AG04449 (cell line): Measurements from ENCODE around the gene RNF4.
"Not testable (repeated sequence)": the region's sequence is repeated elsewhere in the genome, so short reads cannot be mapped to it uniquely, and the experiment has no call there.

Experiments used
- CTCF ChIA-PET: fragments of 350-600 bp; formaldehyde crosslinking; extraction: SDS; loops from one replicate; lab custom pipeline; 2021; ENCODE audit warnings: antibody characterized with exemption; lab: Yijun Ruan, JAX
- POLR2A ChIA-PET: fragments of 400-600, 350-600 bp; formaldehyde crosslinking; extraction: SDS; loops from one replicate; lab custom pipeline; 2020; ENCODE audit warnings: antibody characterized with exemption, inconsistent platforms; lab: Yijun Ruan, JAX
- DNase-seq: peaks from one replicate; pipeline ENCODE4 v3.0.0-alpha.2; 2010; ENCODE audit warnings: low read depth, low spot score
- H3K4me3 ChIP-seq: 2 replicates; pipeline ENCODE4 v1.5.1; 2011; ENCODE audit warnings: low read depth, mild to moderate bottlenecking, control low read depth, low read length
- TF ChIP-seq, protein P1 (sequence below): IDR thresholded peaks from one replicate; pipeline ENCODE4 v1.5.1; 2011; ENCODE audit warnings: mild to moderate bottlenecking, moderate library complexity, low read length, control low read depth, inconsistent platforms; ENCODE audit not compliant: insufficient read depth; ENCODE audit errors: missing control alignments

Gene RNF4

DNA sequence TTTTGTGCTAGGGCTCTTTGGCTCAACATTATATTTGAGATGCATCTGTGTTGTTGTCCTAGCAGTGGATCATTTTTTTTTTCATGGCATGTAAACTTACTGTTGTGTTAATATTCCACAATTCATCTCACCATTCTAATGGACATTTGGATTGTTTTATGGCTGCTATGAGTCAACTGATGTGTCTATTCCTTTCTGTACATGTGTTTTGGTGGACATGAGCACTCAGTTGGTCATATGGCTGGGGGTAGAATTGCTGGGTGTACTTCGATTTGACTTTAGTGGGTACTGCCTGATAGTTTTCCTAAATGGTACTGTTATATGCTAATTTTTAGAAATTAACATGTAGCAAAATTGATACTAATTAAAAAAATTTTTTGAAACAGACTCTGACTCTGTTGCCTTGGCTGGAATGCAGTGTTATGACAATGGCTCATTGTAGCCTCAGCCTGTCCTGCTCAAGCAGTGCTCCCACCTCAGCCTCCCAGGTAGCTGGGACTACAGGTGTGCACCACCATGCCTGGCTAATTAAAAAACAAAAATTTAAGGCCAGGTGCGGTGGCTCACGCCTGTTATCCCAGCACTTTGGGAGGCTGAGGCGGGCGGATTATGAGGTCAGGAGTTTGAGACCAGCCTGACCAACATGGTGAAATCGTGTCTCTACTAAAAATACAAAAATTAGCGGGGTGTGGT lies 76.6 kb downstream of the RNF4 start:
- DNase-seq: no peak
- CTCF ChIA-PET: interaction anchor here (0.8 kb wide), 1 partner anchor 8 kb away, joined by 4 read pairs; no protein-coding TSS in a partner anchor
- H3K4me3 ChIP-seq: no peak overlapping the region
- TF ChIP-seq, protein P1, sequence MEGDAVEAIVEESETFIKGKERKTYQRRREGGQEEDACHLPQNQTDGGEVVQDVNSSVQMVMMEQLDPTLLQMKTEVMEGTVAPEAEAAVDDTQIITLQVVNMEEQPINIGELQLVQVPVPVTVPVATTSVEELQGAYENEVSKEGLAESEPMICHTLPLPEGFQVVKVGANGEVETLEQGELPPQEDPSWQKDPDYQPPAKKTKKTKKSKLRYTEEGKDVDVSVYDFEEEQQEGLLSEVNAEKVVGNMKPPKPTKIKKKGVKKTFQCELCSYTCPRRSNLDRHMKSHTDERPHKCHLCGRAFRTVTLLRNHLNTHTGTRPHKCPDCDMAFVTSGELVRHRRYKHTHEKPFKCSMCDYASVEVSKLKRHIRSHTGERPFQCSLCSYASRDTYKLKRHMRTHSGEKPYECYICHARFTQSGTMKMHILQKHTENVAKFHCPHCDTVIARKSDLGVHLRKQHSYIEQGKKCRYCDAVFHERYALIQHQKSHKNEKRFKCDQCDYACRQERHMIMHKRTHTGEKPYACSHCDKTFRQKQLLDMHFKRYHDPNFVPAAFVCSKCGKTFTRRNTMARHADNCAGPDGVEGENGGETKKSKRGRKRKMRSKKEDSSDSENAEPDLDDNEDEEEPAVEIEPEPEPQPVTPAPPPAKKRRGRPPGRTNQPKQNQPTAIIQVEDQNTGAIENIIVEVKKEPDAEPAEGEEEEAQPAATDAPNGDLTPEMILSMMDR: no peak
- POLR2A ChIA-PET: no interaction called here

DNA sequence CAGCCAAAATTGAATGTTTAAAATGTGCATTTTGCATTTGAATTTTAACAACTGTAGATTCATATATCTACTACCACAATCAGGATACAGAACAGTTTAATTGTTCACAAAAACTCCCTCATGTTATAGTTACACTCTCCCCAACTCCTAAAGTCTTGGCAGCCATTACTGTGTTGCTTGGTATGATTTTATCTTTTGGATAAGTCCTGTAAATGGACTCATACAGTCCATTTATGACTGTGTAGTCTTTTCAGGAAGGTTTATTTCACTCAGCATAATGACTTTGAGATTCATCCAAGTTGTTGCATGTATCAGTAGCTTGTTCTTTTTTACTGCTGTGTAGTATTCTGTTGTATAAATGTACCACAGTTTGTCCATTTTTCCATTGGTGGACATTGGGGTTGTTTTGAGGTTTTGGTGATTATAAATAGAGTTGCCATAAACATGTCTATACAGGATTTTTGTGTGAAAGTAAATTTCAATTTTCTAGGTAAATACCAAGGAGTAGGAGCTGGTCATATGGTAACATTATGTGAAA lies 77.4 kb downstream of the RNF4 start:
- CTCF ChIA-PET: interaction anchor here (0.8 kb wide), 1 partner anchor 9 kb away, joined by 4 read pairs; no protein-coding TSS in a partner anchor
- POLR2A ChIA-PET: no interaction called here
- H3K4me3 ChIP-seq: no peak overlapping the region
- no peak for DNase-seq
- TF ChIP-seq, protein P1: no peak

DNA sequence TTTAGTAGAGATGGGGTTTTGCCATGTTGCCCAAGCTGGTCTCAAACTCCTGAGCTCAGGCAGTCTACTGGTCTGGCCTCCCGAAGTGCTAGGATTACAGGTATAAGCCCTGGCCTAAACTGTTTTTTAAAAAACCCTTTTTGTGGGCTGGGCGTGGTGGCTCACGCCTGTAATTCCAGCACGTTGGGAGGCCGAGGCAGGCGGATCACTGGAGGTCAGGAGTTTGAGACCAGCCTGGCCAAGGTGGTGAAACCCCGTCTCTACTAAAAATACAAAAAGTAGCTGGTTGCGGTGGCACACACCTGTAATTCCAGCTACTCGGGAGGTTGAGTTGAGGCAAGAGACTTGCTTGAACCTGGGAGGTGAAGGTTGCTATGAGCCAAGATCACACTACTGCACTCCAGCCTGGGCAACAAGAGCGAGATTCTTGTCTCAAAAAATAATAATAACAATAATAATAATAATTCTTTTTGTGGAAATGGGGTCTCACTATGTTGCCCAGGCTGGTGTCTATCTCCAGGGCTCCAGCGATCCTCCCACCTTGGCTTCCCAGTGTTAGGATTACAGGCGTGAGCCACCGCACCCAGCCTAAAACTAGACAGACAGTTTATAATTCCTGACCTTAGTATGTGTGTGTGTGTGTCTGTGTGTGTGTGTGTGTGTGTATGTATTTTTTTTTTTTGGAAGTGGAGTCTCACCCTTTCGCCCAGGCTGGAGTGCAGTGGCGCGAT lies 78.2 kb downstream of the RNF4 start:
- H3K4me3 ChIP-seq, CTCF ChIA-PET, POLR2A ChIA-PET, DNase-seq: not testable (repeated sequence)

DNA sequence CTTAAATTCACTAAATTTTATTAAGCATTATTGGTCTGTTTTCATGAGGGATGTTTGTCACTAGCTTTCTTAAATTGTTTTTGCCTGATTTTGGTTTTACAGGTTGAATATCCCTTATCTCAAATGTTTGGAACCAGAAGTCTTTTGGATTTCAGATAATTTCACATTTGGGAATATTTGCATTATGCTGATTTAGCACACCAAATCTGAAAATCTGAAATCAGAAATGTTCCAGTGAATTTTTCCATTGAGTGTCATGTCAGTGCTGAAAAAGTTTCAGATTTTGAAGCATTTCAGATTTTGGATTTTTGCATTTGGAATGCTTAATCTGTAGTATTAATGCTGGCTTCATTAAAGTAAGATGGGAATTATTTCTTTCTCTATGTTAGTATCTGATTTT lies 82.2 kb downstream of the RNF4 start:
- TF ChIP-seq, protein P1: no peak
- DNase-seq: no peak
- POLR2A ChIA-PET: no interaction called here
- CTCF ChIA-PET: no interaction called here
- no peak overlapping the region for H3K4me3 ChIP-seq

DNA sequence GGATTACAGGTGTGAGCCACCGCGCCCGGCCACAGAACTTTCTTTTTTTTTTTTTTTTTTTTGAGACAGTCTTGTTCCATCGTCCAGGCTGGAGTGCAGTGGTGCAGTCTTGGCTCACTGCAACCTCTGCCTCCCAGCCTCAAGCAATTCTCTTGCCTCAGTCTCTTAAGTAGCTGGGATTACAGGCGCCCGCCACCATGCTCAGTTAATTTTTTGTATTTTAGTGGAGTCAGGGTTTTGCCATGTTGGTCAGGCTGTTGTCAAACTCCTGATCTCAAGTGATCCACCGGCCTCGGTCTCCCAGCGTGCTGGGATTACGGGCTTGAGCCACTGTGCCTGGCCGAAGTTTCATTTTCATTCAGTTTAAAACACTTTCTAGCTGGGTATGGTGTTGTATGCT lies 83.9 kb downstream of the RNF4 start:
- DNase-seq: no peak
- ChIA-PET POLR2A (no interaction called here), CTCF (no interaction called here)
- H3K4me3 ChIP-seq: no peak overlapping the region
- TF ChIP-seq, protein P1: no peak

DNA sequence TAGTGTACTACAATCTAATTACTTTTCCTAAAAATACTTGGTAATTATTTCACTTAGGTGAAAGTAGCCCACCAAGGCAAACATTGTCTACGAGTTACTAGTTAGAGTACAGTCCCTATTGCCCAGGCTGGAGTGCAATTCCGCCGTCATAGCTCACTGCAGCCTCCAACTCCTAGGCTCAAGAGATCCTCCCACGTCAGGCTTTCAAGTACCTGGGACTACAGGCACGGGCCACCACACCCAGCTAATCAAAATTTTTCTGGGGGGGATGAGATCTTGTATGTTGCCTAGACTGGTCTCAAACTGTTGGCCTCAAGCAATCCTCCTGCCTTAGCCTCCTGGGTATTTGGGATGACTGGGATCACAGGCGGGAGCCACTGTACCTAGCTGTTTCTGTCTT lies 89.4 kb downstream of the RNF4 start:
- DNase-seq: no peak
- TF ChIP-seq, protein P1: no peak
- ChIA-PET POLR2A (no interaction called here), CTCF (no interaction called here)
- no peak overlapping the region for H3K4me3 ChIP-seq
